Measurements from ENCODE around the gene SQOR.

The SQOR gene

DNA sequence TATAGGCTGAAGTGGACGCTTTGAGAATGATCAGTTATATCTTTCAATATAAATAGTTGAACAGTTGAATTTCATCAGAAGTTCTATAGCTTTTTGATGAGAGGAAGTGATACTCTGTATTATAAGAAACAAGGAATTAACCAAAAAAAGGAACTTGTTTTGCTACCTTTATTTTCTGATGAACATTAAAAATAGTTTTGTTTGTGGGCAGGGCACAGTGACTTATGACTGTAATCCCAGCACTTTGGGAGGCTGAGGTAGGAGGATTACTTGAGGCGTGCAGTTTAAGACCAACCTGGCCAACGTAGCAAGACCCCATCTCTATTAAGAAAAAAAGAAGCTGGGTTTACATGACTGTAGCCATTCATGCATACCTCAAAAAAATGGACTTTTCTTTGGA lies 30.9 kb upstream of the SQOR start:
- TF ChIP-seq NFIC (IDR thresholded peaks at IDR 0.05) (no peak), ZBTB7A (IDR thresholded peaks at IDR 0.05; ENCODE audit: low read depth) (no peak), RAD21 (IDR thresholded peaks at IDR 0.05; ENCODE audit: low read depth) (no peak), FOXM1 (IDR thresholded peaks at IDR 0.05; ENCODE audit: borderline replicate concordance, low read depth) (no peak), EP300 (IDR thresholded peaks at IDR 0.05; ENCODE audit: borderline replicate concordance) (no peak), EGR1 (IDR thresholded peaks at IDR 0.05) (no peak), CREB1 (IDR thresholded peaks at IDR 0.05; ENCODE audit: low read depth) (no peak), TEAD4 (IDR thresholded peaks at IDR 0.05) (no peak), YY1 (IDR thresholded peaks at IDR 0.05; ENCODE audit: low read depth) (no peak), TCF12 (IDR thresholded peaks at IDR 0.05; ENCODE audit: low read depth) (no peak), TAF1 (IDR thresholded peaks at IDR 0.05; ENCODE audit: low read depth) (no peak), CEBPB (IDR thresholded peaks at IDR 0.05) (no peak)
- TF ChIP-seq, protein P1, sequence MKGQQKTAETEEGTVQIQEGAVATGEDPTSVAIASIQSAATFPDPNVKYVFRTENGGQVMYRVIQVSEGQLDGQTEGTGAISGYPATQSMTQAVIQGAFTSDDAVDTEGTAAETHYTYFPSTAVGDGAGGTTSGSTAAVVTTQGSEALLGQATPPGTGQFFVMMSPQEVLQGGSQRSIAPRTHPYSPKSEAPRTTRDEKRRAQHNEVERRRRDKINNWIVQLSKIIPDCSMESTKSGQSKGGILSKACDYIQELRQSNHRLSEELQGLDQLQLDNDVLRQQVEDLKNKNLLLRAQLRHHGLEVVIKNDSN (IDR thresholded peaks at IDR 0.05), result no peak
- TF ChIP-seq, protein P2, sequence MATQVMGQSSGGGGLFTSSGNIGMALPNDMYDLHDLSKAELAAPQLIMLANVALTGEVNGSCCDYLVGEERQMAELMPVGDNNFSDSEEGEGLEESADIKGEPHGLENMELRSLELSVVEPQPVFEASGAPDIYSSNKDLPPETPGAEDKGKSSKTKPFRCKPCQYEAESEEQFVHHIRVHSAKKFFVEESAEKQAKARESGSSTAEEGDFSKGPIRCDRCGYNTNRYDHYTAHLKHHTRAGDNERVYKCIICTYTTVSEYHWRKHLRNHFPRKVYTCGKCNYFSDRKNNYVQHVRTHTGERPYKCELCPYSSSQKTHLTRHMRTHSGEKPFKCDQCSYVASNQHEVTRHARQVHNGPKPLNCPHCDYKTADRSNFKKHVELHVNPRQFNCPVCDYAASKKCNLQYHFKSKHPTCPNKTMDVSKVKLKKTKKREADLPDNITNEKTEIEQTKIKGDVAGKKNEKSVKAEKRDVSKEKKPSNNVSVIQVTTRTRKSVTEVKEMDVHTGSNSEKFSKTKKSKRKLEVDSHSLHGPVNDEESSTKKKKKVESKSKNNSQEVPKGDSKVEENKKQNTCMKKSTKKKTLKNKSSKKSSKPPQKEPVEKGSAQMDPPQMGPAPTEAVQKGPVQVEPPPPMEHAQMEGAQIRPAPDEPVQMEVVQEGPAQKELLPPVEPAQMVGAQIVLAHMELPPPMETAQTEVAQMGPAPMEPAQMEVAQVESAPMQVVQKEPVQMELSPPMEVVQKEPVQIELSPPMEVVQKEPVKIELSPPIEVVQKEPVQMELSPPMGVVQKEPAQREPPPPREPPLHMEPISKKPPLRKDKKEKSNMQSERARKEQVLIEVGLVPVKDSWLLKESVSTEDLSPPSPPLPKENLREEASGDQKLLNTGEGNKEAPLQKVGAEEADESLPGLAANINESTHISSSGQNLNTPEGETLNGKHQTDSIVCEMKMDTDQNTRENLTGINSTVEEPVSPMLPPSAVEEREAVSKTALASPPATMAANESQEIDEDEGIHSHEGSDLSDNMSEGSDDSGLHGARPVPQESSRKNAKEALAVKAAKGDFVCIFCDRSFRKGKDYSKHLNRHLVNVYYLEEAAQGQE (IDR thresholded peaks at IDR 0.05; ENCODE audit: low read depth), result no peak
- TF ChIP-seq, protein P3, sequence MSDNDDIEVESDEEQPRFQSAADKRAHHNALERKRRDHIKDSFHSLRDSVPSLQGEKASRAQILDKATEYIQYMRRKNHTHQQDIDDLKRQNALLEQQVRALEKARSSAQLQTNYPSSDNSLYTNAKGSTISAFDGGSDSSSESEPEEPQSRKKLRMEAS (IDR thresholded peaks at IDR 0.05), result no peak

DNA sequence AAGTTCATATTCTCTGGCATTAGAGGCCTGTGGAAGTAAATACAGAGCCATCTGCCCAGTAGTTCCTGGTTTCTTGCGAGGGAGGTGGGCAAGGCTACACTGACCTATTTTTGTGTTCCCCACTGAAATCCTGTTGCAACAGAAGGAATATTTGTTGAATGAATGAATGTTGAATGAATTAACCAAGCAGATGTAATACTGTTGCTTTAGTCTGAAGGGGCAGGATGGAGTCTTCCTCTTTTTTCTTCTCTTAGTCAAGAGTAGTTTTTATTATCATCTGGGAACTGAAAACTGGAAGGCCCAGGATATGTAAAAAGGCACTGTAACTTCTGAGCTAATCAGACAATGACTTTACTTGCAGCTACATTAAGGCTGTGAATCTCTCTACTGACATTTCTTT lies 30.5 kb upstream of the SQOR start:
- TF ChIP-seq CREB1 (IDR thresholded peaks at IDR 0.05; ENCODE audit: low read depth), result no peak
- TF ChIP-seq, protein P3 (IDR thresholded peaks at IDR 0.05), result no peak
- TF ChIP-seq, protein P2 (IDR thresholded peaks at IDR 0.05; ENCODE audit: low read depth), result no peak
- no peak for TF ChIP-seq FOXM1 (IDR thresholded peaks at IDR 0.05; ENCODE audit: borderline replicate concordance, low read depth)
- no peak for TF ChIP-seq YY1 (IDR thresholded peaks at IDR 0.05; ENCODE audit: low read depth)
- no peak for TF ChIP-seq EGR1 (IDR thresholded peaks at IDR 0.05)
- TF ChIP-seq EP300 (IDR thresholded peaks at IDR 0.05; ENCODE audit: borderline replicate concordance), result no peak
- TF ChIP-seq TEAD4 (IDR thresholded peaks at IDR 0.05), result no peak
- TF ChIP-seq CEBPB (IDR thresholded peaks at IDR 0.05), result no peak
- TF ChIP-seq, protein P1 (IDR thresholded peaks at IDR 0.05), result no peak
- TF ChIP-seq NFIC (IDR thresholded peaks at IDR 0.05), result no peak
- TF ChIP-seq TCF12 (IDR thresholded peaks at IDR 0.05; ENCODE audit: low read depth), result no peak
- no peak for TF ChIP-seq ZBTB7A (IDR thresholded peaks at IDR 0.05; ENCODE audit: low read depth)
- no peak for TF ChIP-seq TAF1 (IDR thresholded peaks at IDR 0.05; ENCODE audit: low read depth)
- TF ChIP-seq RAD21 (IDR thresholded peaks at IDR 0.05; ENCODE audit: low read depth), result no peak

DNA sequence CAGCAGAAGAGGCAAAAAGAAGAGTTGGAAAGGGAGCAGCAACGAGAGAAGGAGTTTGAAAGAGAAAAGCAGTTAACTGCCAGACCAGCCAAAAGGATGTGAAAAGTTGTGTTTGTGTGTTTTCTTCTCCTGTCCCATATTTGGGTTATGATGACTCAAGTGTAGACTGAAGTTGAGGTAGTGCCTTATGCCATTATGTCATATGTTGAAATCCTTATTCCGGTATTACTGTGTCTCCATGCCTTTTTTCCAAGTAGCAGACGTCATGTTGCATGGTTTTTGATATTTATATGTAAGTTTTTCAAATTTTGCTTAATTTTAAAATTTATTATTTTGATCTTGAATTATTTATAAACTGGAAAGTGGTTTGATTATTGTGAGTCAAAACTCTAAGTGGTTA lies 28.4 kb upstream of the SQOR start:
- no peak for TF ChIP-seq TEAD4 (IDR thresholded peaks at IDR 0.05)
- no peak for TF ChIP-seq CEBPB (IDR thresholded peaks at IDR 0.05)
- no peak for TF ChIP-seq RAD21 (IDR thresholded peaks at IDR 0.05; ENCODE audit: low read depth)
- TF ChIP-seq, protein P1 (IDR thresholded peaks at IDR 0.05), result no peak
- TF ChIP-seq TCF12 (IDR thresholded peaks at IDR 0.05; ENCODE audit: low read depth), result no peak
- no peak for TF ChIP-seq NFIC (IDR thresholded peaks at IDR 0.05)
- no peak for TF ChIP-seq ZBTB7A (IDR thresholded peaks at IDR 0.05; ENCODE audit: low read depth)
- TF ChIP-seq FOXM1 (IDR thresholded peaks at IDR 0.05; ENCODE audit: borderline replicate concordance, low read depth), result no peak

DNA sequence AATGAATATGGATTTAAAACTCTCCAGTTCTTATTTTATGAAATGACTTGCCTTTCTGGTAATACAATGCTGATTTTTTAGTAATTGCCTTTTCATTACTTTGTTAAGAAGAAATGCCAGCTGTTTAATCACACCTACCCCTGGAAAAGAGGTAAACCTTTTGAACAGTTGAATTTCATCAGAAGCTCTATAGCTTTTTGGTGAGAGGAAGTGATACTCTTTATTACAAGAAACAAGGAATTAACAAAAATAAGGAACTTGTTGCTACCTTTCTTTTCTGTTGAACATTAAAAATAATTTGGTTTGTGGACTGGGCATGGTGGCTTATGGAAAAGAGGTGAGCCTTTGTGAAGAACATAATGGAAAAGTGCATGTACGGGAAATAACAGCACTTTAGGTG lies 28.0 kb upstream of the SQOR start:
- TF ChIP-seq, protein P3 (IDR thresholded peaks at IDR 0.05), result no peak
- no peak for TF ChIP-seq EGR1 (IDR thresholded peaks at IDR 0.05)
- TF ChIP-seq TEAD4 (IDR thresholded peaks at IDR 0.05), result no peak
- no peak for TF ChIP-seq NFIC (IDR thresholded peaks at IDR 0.05)
- TF ChIP-seq TAF1 (IDR thresholded peaks at IDR 0.05; ENCODE audit: low read depth), result no peak
- TF ChIP-seq, protein P2 (IDR thresholded peaks at IDR 0.05; ENCODE audit: low read depth), result no peak
- TF ChIP-seq ZBTB7A (IDR thresholded peaks at IDR 0.05; ENCODE audit: low read depth), result no peak
- no peak for TF ChIP-seq CEBPB (IDR thresholded peaks at IDR 0.05)
- no peak for TF ChIP-seq TCF12 (IDR thresholded peaks at IDR 0.05; ENCODE audit: low read depth)
- TF ChIP-seq, protein P1 (IDR thresholded peaks at IDR 0.05), result no peak

Data from Ishikawa (cell line).